Medulla oblongata (tissue), 1 donor: ENCODE results near the gene CNST.
"Not testable (repeated sequence)": the region's sequence is repeated elsewhere in the genome, so short reads cannot be mapped to it uniquely, and the experiment has no call there.

Experiments used
- DNase-seq: peaks from one replicate; pipeline ENCODE4 v3.0.0-alpha.2; 2015; ENCODE audit errors: extremely low spot score

Gene CNST

DNA sequence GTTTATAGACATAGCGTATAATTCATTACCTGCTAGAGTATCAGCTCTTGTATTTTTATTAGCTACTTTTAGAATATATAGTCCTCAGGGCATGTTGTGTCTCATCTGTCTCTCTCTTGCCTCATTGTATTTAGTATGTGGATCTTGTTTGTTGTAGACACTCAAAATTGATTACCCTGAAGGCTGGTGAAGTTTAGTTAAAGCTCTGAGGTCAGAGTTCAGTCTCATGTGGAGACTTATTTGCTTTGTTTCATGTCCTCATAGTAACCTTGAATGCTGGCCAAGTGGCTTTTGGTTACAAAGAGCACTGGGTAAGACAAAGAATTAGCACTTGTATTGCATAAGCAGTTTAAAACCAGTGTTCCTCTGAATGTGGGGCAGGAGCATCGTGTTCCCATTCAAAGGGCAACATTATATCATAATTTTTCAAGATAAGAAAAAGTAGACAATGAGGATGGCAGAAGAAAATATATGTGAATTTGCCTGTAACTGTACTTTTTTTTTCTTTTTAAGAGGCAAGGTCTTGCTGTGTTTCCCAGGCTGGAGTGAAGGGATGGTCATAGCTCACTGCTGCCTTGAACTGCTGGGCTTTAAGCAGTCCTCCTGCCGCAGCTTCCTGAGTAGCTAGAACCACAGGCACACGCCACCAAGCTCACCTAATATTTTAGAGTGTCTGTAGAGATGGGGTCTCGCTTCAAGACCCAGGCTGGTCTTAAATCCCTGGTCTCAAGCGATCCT, 17.4 kb downstream of the CNST start:
- DNase-seq = peak; percentile 64

DNA sequence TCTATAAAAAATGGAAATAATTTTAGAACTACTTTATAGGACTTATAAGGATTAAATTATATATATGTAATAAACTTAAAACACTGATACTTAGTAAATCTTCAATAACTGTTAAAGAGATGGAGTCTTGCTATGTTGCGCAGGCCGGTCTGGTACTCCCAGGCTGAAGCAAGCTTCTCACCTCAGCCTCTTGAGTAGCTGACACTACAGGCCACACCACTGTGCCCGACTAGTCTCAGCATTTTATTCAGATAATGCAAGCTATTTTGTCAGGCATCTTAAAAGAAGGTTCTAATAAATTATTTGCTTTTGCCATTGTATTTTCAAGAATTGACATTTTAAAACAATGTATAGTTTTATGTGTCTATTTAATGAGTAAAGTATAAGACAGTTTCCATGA, 20.8 kb downstream of the CNST start:
- no peak for DNase-seq

DNA sequence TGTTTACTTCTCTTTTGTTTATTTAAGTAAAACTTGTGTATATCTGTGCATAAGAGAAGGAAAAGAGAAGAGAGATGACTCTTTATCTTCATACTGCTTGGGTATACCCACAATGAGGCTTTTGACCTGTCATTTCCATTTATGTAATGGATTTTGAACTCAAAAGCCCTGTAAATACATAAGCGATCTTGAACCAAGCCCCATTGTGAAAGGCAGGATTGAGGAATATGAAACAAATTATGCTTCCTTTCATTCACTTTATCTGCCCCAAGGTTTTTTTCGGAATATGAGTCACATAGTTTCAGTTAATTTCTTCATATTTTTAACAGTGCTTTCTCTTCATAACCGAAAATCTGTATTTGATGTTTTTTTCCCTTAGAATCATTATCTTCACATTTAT, 21.4 kb downstream of the CNST start:
- no peak for DNase-seq

DNA sequence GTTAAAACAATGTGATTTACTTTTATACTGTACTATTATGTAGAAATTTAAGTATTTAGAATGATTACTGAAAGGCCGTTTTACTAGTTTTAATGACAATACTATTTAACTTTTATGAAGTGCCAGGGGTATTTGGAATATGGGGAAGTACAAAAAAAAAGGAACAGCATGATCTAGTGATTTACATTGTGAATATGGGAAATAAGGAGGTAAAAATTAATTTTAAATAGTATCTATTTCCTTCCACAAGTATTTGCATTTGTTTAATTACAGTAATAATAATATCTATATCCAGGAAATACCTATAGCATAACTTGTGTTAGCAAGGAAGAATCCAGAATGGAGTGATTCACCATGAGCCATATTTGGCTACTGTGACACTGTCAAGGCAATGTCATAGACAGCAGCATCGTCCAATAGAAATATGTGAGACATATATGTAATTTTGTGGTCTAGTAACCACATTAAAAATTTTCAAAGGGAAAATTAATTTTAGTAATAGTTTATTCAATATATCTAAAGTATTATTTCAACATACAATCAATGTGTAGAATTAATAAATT, 22.0 kb downstream of the CNST start:
- DNase-seq = no peak

DNA sequence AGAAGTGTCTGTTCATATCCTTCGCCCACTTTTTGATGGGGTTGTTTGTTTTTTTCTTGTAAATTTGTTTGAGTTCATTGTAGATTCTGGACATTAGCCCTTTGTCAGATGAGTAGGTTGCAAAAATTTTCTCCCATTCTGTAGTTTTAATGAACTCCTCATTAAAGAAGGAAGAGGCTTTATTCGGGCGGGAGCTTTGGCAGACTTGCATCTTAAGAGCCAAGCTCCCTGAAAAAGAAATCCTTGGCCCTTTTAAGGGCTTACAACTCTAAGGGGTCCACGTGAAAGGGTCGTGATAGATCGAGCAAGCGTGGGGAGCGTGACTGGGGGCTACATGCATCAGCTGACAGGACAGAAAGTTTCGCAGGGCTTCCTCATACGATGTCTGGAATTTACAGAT, 23.7 kb downstream of the CNST start:
- not testable (repeated sequence) for DNase-seq

DNA sequence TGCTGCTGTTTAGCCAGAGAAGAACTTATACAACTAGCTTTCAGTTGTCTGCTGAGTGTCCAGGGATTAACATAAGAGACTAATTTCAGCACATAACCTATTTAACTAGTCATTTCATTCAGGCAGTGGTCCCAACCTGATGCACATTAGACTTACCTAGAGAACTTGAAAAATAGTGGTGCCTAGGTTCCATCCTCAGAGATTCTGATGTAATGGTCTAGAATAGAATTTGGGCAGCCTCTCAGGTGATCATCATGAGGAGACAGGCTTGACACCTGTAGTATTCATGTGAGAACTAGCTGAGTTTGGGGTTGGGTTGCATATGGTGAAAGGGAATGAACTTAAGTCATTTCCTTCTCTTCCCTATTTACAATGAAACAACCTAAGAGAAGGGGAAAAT, 24.8 kb downstream of the CNST start:
- no peak for DNase-seq

DNA sequence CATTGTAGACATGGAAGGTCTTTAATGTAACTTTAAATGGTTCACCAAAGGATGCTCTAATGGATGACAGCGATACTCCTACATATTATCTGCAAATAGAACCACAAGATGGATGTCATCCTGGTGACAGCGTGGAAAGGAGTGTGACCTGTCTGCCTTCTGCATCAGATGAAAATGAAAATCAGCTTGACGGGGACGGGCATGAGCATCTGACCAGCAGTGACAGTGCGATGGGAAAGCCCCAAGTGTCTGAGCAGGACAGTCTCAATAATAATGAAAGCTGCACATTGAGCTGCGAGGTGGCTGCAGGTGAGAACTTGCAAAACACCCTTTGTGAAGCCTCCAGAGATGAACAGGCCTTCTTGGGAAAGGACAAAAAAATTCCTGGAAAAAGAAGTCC, 25.2 kb downstream of the CNST start:
- no peak for DNase-seq

DNA sequence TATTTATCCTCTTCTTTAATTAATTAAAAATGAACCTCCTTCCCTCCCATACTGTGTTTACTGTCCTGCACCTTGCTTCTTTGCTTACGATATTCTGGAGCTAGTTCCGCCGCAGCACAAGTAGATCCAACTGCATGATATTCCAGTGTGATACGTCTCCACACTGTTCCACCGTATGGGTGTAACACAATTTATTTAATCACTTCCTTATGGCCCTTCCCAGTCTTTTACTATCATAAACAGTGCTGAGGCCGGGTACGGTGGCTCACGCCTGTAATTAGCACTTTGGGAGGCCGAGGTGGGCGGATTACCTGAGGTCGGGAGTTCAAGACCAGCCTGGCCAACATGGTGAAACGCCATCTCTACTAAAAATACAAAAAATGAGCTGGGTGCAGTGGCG, 25.7 kb downstream of the CNST start:
- no peak for DNase-seq

DNA sequence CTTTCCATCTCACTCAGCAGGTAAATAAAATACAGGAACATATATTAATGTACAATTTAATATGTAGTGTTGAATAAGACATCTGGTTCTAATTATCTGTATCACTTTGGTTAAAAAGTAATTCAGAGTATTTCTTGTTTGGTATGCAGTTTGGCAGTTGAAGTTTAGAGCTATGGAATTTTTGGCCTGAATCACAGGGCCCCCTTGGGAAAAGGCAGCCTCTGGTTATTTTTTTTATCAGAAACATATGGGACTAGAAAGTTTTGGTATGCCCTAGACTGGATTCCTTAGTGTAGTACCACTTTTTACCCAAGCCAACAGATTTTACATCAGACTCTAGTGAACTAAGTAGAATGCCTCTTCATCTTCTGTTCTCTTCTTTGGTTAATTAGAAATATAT, 26.4 kb downstream of the CNST start:
- no peak for DNase-seq

DNA sequence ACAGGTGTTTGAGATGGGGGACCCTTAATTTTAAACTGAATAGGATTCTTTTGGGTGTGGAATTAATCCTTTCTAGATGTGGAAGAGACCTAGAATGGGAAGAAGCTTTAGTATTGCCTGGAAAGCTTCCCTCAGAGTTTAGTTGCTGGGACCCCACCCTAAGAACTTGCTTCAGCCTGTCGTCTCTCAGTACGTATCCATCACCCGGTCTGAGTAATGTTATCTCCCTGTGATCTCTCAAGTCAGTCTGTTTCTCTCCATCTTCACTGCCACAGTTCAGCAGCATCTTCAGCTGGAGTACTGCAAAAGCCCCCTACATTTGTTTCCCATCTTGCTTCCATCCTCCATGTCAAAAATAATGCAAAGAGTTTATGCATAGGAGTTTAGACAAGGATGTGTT, 28.9 kb downstream of the CNST start:
- no peak for DNase-seq

DNA sequence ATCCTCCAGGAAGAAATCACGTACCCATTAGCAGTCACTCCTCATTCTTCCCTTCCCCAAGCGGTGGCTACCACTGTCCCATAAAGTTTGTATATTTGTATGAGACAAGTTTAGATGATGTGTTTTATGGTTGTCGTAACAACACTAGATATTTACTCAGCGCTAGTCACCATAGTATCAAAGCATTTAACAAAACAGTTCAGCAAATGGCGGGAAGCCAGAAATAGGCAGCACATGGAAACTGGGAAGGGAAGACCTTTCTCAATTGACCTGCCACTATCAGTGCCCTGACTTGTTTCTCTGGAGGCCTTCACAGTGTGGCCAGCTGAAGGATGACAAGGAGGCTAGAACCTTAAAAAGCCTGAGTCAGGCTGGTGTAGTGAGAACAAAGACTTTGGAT, 31.1 kb downstream of the CNST start:
- DNase-seq = no peak

DNA sequence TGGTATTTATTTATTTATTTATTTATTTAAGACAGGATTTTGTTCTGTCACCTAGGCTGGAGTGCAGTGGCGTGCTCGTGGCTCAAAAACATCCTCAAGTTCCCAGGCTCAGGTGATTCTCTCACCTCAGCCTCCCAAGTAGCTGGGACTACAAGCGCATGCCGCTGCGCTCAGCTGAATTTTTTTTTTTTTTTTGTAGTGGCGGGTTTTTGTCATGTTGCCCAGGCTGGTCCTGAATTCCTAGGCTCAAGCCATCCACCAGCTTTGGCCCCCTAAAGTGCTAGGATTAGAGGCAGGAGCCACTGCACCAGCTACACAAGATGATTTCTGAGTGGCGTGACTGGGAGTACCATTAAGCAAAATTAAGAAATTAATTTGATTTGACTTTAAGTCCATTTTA, 31.7 kb downstream of the CNST start:
- DNase-seq = no peak

DNA sequence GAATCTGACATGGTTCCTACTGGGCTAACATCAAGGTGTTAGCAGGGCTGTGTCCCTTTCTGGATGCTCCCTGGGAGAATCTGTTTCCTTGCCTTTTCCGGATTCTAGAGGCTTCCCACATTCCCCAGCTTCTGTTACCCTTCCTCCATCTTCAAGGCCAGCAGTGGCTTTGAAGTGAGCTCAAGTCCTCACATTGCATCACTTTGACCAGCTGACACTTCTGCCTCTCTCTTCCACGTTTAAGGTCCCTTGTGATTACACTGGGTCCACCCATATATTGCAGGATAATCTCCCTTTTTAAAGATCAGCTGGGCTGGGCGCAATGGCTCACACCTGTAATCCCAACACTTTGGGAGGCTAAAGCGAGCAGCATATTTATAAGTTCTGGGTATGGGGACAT, 33.1 kb downstream of the CNST start:
- no peak for DNase-seq

DNA sequence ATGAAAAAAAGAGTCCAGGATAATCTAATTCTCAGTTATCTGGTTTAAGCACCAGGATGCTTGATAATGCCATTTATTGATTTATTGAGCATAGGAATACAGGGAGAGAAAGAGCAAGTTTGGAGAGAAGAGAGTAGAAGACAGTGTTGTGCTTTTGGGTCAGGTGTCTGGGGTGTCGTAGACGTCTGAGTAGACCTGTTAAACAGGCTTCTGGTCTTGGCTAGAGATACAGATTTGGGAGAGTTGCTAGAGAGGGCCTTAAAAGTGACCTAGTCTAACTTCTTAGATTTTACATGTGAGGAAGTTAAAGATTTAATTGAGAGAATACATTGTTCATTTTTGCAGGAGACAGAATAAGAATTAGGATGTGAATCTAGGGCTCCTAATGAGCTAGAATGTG, 34.3 kb downstream of the CNST start:
- DNase-seq = no peak

DNA sequence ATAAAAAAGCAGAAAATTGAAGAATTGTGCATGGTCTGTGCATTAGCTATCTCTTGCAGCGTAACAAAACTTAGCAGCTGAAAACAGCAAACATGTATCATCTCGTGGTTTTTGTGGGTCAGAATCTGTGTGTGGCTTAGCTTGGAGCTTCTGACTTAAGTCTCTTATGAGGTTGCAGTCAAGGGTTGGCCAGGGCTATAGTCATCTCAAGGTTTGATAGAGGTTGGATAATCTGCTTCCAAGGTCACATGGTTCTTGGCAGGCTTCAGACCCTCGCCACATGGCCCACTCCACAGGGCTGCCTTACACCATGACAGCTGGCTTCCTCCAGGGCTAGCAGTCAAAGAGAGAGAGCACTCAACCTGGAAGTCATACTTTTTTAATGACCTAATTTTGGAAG, 35.9 kb downstream of the CNST start:
- no peak for DNase-seq

DNA sequence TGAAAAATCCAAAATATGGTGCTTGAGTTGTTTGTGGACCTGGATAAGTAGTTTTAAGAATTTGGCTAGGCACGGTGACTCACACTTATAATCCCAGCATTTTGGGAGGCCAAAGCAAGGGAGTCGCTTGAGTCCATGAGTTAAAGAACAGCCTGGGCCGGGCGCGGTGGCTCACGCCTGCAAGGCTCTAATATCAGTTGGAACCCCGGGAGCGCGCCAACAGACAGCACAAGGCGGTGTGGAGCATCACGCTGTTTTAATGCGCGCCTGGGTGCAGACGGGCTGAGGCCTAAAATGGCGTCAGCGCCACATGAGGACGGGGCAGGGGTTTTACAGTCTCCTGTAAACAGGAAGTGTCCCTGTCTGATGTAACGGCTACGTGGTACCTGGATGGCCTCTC, 39.0 kb downstream of the CNST start:
- not testable (repeated sequence) for DNase-seq

DNA sequence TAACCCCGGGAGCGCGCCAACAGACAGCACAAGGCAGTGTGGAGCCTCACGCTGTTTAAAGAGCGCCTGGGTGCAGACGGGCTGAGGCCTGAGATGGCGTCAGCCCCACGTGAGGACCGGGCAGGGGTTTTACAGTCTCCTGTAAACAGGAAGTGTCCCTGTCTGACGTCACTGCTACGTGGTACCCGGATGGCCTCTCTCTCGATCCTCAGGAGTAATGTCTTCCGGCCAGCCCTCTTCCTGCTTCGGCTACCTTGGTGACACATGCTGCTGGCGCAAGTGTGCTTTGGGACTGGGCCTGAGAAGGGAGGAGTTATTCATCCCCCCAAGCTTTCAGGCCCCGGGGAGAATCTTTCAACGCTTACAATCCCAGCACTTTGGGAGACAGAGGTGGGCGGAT, 41.2 kb downstream of the CNST start:
- no peak for DNase-seq

DNA sequence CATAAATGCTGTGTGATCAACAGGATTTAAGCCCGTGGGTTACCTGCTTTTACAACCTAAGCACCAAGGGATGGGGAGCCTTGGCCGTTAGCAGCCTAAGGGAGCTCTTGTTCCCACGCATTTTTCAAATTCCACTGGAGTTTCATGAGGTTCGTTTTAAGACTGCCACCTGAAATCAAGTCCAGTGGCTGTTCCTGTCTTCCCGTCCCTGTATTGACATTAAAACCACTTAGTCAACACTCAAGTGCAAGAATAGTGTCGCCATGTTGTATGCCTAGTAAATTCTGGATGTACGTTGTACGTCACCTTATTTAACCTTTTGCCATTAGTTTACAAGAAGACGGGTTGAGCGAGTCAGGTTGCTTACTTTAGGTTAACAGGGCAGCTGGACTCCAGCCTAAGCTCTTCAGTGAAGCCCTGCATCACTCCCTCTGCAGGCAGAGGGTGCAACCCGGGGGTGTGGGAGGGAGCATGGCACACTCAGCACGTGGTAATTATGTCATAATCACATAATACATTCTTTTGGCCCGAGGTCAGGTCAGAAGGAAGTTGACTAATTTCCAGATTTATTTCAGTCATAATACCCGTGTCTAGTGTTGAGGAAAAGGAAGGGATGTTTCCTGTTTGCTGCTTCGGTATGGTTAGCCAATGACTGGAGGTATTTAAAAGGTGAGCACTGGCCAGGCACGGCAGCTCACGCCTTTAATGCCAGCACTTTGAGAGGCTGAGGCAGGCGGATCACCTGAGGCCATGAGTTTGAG, 42.5 kb downstream of the CNST start:
- no peak for DNase-seq

DNA sequence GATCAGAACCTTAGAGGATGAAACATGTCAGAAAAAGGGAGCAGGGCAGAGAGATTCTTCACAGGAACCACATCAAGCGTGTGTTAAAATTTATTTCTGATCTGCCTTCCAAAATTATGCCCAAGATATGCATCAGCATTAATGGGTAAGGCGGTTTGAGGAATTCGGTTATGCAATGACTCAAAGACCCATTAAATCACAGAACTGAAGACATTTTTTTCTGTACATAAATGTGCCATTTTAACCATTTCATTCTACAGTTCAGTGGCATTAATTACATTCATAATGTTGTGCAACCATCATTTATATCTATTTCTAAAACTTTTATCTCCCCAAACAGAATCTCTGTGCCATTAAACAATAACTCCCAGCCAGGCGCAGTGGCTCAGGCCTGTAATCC, 43.4 kb downstream of the CNST start:
- DNase-seq = no peak

DNA sequence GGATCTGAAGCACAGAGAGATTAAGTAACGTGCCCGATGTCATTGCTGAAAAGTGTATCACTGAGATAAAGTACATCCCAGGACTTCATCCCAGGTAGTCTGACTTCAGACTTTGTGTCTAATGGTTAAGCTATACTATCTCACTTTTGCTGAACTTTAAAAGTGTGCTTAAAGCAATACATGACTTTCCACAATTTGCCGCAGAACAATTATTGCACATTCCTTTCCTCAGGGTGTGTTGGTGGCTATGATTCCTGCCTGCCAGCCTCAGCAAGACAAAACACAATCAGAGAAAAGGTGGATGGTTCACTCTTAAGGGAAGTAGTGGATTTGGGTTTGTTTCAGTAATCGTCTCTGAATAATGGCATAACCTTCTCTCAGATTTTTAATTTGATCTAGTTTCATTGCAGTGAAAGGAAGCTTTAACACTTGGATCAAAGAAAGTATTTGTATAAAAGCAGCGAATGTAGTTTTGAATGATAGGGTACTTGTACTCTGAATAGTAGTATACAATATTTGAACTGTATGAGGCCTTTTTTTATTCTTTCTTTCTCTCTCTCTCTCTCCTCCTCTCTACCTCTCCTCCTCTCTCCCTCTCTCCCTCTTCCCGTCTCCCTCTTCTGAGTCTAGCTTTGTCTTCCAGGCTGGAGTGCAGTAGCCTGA, 47.0 kb downstream of the CNST start:
- DNase-seq = no peak

DNA sequence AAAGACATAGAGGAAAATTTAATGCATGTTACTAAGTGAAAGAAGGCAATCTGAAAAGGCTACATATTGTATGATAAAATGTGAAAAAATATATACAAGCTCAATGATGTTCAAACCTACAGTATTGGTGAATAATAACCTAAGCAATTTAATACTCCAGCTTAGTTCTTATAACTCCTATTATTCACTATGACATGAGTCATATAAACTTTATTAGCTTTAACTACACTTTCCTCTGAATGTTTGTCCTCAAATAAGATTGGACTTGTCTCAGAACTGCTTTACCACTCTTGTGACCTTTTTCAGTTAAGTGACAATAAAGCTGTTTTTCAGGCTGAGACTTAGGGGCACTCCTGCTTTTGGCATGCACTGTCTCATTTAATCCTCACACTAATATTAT, 50.9 kb downstream of the CNST start:
- DNase-seq = no peak

DNA sequence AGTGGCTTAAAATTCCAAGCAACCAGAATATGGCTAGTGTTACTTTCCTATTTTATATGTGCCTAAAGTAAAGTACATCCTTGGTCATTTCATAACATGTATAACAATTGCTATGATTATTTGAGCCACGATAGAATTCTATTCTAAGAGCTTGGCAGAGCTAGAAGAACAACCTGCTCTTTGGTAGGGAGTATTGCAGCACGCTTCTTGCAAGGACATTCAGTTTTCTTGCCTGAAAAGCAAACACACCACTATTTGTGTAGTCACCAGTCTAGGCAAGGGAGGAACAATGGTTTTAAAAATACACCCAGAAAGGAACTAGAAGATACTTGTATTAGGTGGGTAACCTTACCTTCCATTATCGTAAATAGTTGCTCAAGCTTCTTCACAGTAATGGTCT, 51.5 kb downstream of the CNST start:
- DNase-seq = no peak
